RKO (cell line): ENCODE data around the gene ABHD17B.

Experiments used
- DNase-seq: peaks from one replicate; pipeline ENCODE4 v3.0.0-alpha.2; 2016; ENCODE audit warnings: low spot score

Gene ABHD17B

GRCh38 chr9:71876829-71877228 is 34.2 kb downstream of the ABHD17B start:
- no peak for DNase-seq

DNA sequence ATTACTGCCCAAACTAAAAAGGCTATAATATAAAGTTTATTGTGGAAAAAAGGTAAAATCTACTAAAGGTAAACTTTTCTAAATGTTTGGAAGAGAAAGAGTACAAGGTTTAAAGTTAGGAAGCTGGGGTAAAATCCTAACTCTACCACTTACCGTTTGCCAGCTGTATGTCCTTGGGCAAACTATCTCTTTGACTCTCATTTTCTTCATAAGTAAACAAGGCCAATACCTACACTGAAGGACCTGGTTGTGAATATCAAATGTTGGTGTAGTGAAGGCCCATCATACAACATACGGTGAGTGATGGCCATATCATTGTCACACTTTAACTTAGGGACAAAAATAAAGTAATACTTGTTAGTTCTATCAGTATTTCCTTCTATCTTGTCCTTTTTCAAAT is 34.9 kb downstream of the ABHD17B start:
- DNase-seq = no peak

DNA sequence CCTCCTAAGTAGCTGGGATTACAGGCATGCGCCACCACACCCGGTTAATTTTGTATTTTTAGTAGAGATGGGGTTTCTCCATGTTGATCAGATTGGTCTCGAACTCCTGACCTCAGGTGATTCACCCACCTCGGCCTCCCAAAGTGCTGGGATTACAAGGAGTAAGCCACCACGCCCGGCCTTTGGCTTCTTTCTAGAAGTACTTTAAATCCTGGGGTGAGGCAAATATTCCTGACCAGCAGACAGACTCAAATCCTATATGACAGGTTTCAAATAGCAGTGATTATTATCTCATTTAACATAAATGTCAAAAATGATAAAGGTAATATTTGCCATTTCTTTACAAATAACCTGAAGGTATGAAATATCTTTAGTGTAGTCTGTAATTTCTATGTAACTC is 35.6 kb downstream of the ABHD17B start:
- no peak for DNase-seq

GRCh38 chr9:71863631-71864030 is 47.4 kb downstream of the ABHD17B start:
- DNase-seq = no peak

DNA sequence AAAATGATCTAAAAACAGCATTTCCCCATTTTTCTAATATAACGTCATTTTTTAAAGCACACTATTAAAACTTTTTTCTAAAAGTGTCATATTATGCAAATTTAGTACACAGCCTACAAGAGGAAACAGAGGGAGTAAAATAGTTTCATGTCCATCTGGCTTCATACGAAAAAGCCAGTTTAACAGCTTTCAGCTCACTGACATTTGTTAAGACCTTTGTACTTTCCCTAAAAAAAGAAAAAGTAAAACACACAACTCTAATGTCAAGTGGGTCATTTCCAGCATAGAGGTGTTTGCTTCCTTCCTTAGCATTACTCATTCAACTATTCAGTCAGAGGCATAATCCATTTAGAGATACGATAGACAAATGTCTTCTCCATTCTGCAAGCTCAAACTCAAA is 49.4 kb downstream of the ABHD17B start:
- no peak for DNase-seq

DNA sequence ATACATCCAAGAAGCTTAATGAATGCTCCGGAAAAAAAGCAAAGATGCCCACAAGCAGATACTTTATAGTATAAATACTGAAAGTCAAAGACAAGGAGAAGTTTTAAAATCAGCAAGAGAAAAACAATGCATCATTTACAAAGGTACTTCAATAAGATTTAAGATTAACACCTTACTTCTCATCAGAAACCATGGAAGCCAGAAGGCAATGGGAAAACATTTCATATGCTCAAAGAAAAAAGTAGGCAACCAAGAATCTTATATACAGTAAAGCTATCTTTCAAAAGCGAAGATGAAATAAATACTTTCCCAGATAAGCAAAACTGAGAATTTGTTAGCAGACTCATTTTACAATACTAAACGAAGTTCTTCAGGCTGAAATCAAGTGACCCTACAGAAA is 51.1 kb downstream of the ABHD17B start:
- DNase-seq = no peak

DNA sequence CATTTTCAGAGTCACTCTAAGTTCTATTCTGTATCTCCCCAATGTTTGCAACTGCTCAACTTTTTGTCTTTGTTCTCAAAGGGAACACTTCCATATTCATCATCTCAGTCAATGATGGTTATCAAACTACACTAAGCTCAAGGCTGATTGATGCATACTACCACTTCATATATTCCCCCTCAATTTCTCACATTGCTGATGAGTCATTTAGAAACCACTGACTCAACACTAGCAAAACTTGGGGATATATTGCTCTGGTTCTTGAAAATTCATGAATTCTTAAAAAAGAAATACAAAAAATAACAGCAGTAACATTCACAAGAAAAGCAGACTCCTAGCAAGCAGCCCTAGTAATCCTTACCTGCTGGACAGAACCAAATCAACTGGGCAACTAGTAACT is 52.2 kb downstream of the ABHD17B start:
- peak; percentile 67 for DNase-seq

GRCh38 chr9:71858102-71858798 is 52.7 kb downstream of the ABHD17B start:
- no peak for DNase-seq

GRCh38 chr9:71857159-71857558 is 53.8 kb downstream of the ABHD17B start:
- DNase-seq = no peak

GRCh38 chr9:71854811-71855210 is 56.2 kb downstream of the ABHD17B start:
- no peak for DNase-seq

- no peak for DNase-seq
Observed at GRCh38 chr9:71853084-71853483, 57.9 kb downstream of the ABHD17B start.

GRCh38 chr9:71850996-71851395 is 60.0 kb downstream of the ABHD17B start:
- DNase-seq = no peak

DNA sequence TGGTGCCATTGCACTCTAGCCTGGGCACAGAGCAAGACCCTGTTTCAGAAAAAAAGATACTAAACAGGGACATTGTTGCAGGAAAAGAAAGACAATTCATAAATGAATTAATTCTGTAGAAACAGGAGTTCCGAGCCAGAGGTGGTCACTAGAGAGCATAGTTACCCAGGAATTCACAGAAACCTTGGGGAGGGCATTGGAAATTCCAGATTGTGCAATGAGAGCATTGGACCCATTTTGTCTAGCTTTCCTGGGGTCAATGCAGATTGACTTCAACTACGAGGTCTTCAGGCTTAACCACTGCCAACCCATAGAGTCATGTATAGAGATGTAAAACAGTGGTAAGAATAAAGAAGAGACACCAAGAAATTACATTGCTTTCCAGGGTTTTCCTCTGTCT is 63.1 kb downstream of the ABHD17B start:
- no peak for DNase-seq

- no peak for DNase-seq
Observed at GRCh38 chr9:71844808-71845207, 66.2 kb downstream of the ABHD17B start.

- no peak for DNase-seq
Observed at GRCh38 chr9:71839668-71840067, 71.3 kb downstream of the ABHD17B start.

DNA sequence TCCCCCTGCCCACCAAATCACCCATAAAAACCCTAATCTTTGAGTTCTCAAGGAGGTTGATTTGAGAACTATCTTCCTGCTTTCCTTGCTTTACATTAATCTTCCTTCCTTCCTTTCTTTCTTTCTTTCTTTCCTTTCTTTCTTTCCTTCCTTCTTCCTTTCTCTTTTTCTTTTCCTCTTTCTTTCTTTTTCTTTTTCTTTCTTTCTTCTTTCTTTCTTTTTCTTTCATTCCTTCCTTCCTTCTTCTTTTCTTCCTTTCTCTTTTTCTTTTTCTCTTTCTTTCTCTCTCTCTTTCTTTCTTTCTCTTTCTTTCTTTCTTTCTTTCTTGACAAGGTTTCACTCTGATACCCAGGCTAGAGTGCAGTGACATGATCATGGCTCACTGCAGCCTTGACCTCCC is 75.4 kb downstream of the ABHD17B start:
- no peak for DNase-seq

GRCh38 chr9:71830929-71831328 is 80.1 kb downstream of the ABHD17B start:
- no peak for DNase-seq

- DNase-seq = no peak
Observed at GRCh38 chr9:71830153-71830552, 80.8 kb downstream of the ABHD17B start.

- no peak for DNase-seq
Observed at GRCh38 chr9:71826279-71826678, 84.7 kb downstream of the ABHD17B start.

DNA sequence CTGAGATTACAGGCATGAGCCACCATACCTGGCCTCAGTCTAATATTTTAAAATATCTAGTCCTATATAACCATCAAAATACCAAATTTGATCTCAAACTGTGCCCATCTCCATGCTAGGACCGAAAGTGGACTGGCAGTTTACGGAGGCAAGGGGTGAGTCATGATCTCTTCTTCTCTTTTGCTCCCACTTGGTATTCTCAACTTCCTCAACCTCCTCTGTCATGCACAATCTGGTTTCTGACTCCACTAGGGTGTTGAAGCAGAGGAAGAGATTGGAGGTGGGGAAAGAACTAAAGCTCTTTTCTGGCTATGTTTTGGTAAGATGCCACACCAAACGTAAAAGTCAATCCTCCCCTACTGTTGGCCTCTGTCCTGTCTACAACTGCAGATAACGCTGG is 86.7 kb downstream of the ABHD17B start:
- DNase-seq = no peak

- DNase-seq = no peak
Observed at GRCh38 chr9:71822935-71823334, 88.1 kb downstream of the ABHD17B start.

DNA sequence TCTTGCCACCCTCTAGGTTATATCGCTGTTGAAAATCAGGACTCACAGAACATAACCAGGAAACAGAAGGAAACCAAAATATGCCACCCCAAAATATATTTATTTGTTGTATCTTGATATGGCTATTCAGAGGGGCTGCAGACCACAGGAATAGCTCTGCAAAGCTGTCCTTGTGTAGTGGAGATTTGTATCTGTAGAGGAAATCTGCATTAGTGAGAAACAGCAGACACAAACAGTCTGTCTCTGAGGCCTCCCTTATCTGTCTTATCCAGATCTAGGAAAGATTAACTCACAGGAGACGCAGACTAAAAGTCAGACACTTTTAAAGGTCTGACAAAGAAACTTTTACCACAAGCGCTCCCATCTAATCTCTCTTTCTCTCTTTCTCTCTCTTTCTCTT is 88.5 kb downstream of the ABHD17B start:
- DNase-seq = no peak

DNA sequence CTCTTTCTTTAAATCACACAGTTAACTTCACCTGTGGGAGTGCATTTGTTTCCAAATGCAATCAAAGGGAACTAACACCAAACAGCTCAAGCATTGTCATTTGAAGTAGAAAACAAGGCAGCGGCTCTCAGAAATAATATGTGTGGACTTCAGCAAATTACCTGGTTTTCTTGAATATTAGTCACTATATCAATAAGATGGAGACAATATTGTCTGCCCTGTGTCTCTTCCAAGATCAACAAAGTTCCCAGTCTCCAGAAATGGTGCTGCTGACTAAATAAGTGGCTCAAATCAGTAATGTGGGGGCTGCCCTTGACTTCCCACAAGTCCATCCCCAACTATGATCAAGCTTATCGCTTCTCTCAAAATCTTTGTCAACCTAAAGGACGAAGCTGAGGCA is 89.6 kb downstream of the ABHD17B start:
- no peak for DNase-seq

- DNase-seq = no peak
Observed at GRCh38 chr9:71820403-71820921, 90.5 kb downstream of the ABHD17B start.
